SK-N-SH (cell line): ENCODE results near the gene EPB41L4A. TPM values are rescaled to one million over a fixed set of nuclear protein-coding genes. Genes with fewer than 3 reads are reported as not detected.

Experiments used
- CTCF ChIA-PET: fragments of 300-600, 350-600 bp; formaldehyde crosslinking; extraction: SDS; loops from one replicate; lab custom pipeline; 2021; lab: Yijun Ruan, JAX
- POLR2A ChIA-PET: fragments of 350-600 bp; sonication (Branson Sonifier 250); formaldehyde crosslinking; extraction: SDS; loops from one replicate; lab custom pipeline; 2020; ENCODE audit warnings: antibody characterized with exemption, inconsistent platforms; lab: Yijun Ruan, JAX
- DNase-seq: peaks from one replicate; pipeline ENCODE4 v3.0.0; 2012
- H2AFZ ChIP-seq: fragments of 200-600 bp; sonication (generic); 2 replicates; pipeline ENCODE4 v1.8.1; 2016; ENCODE audit warnings: antibody characterized with exemption, mild to moderate bottlenecking, low read depth
- H3F3A ChIP-seq: fragments of 200-600 bp; sonication (generic); replicated peaks from 2 replicates; pipeline ENCODE3; 2016; ENCODE audit warnings: antibody characterized with exemption, mild to moderate bottlenecking; ENCODE audit not compliant: insufficient read depth
- H3K27ac ChIP-seq, 2 experiments: fragments of 200-500 bp in 1 of 2; fragments of 200-600 bp in 1 of 2; sonication (Bioruptor generic) in 1 of 2; sonication (generic), shearing (Covaris generic) in 1 of 2; 2 replicates each; pipeline versions ENCODE4 v1.5.1 to v1.6.1; 2014 to 2016; ENCODE audit warnings: low read depth in 2 of 2, inconsistent platforms in 1 of 2, low read length in 1 of 2, mild to moderate bottlenecking in 1 of 2, mixed read lengths in 1 of 2
- H3K27me3 ChIP-seq: fragments of 200-600 bp; sonication (generic), shearing (Covaris generic); 2 replicates; pipeline ENCODE4 v1.6.1; 2016; ENCODE audit warnings: mixed run types; ENCODE audit not compliant: insufficient read depth
- H3K36me3 ChIP-seq, 2 experiments: fragments of 200-500 bp in 1 of 2; fragments of 200-600 bp in 1 of 2; sonication (Bioruptor generic) in 1 of 2; sonication (generic) in 1 of 2; replicated peaks in 1 of 2; 2 replicates each; pipeline versions ENCODE3 to v1.5.1; 2014 to 2016; ENCODE audit warnings: low read length in 1 of 2, mild to moderate bottlenecking in 1 of 2; ENCODE audit not compliant: insufficient read depth in 2 of 2, control insufficient read depth in 1 of 2
- H3K4me1 ChIP-seq, 2 experiments: fragments of 200-500 bp in 1 of 2; fragments of 200-600 bp in 1 of 2; sonication (Bioruptor generic) in 1 of 2; sonication (generic), shearing (Covaris generic) in 1 of 2; 2 replicates each; pipeline versions ENCODE4 v1.5.1 to v1.6.1; 2014 to 2016; ENCODE audit warnings: low read depth in 1 of 2, low read length in 1 of 2, mixed run types in 1 of 2; ENCODE audit not compliant: insufficient read depth in 2 of 2, control insufficient read depth in 1 of 2
- H3K4me2 ChIP-seq: fragments of 200-600 bp; sonication (generic), shearing (Covaris generic); 2 replicates; pipeline ENCODE4 v1.6.1; 2017; ENCODE audit warnings: mixed run types
- H3K4me3 ChIP-seq, 2 experiments: fragments of 200-500 bp in 1 of 2; fragments of 200-600 bp in 1 of 2; sonication (Bioruptor generic) in 1 of 2; sonication (generic), shearing (Covaris generic) in 1 of 2; 2 replicates each; pipeline versions ENCODE4 v1.5.1 to v1.8.1; 2014 to 2016; ENCODE audit warnings: low read depth in 2 of 2, inconsistent platforms in 1 of 2, low read length in 1 of 2, mild to moderate bottlenecking in 1 of 2, mixed read lengths in 1 of 2, moderate library complexity in 1 of 2
- H3K79me2 ChIP-seq: fragments of 200-600 bp; sonication (generic); 2 replicates; pipeline ENCODE4 v1.8.1; 2017; ENCODE audit warnings: mild to moderate bottlenecking; ENCODE audit not compliant: insufficient read depth
- H3K9ac ChIP-seq: fragments of 200-600 bp; sonication (generic); 2 replicates; pipeline ENCODE4 v1.6.1; 2017; ENCODE audit warnings: mixed run types
- H3K9me2 ChIP-seq: fragments of 200-600 bp; sonication (generic); 2 replicates; pipeline ENCODE4 v1.6.1; 2017; ENCODE audit warnings: mixed run types
- H3K9me3 ChIP-seq: fragments of 200-600 bp; sonication (generic); 2 replicates; pipeline ENCODE4 v1.6.1; 2017; ENCODE audit warnings: mixed run types, mild to moderate bottlenecking, moderate library complexity
- H4K20me1 ChIP-seq: fragments of 200-600 bp; sonication (generic); 2 replicates; pipeline ENCODE4 v1.6.1; 2017; ENCODE audit warnings: mild to moderate bottlenecking, mixed run types; ENCODE audit not compliant: insufficient read depth
- CTCF ChIP-seq: fragments of 200-600 bp; sonication (generic); IDR thresholded peaks from 2 replicates; pipeline ENCODE4 v1.6.1; 2017; ENCODE audit warnings: antibody characterized with exemption, mild to moderate bottlenecking, moderate library complexity
- ELF1 ChIP-seq: IDR thresholded peaks from 2 replicates; pipeline ENCODE4 v1.4.0; 2012
- FOXM1 ChIP-seq: IDR thresholded peaks from 2 replicates; pipeline ENCODE4 v1.4.0; 2012; ENCODE audit warnings: low read depth, mild to moderate bottlenecking
- GATA2 ChIP-seq: sonication (generic); formaldehyde crosslinking; IDR thresholded peaks from 2 replicates; pipeline ENCODE4 v1.5.0; 2020; ENCODE audit warnings: mild to moderate bottlenecking, missing genetic modification reagents
- IRF3 ChIP-seq: fragments of 150-350 bp; IDR thresholded peaks from 2 replicates; pipeline ENCODE4 v1.6.1; 2016; ENCODE audit warnings: mild to moderate bottlenecking, low read depth, low read length
- MXI1 ChIP-seq: IDR thresholded peaks from 2 replicates; pipeline ENCODE4 v1.6.1; 2012; ENCODE audit warnings: mild to moderate bottlenecking, low read depth, low read length, improper control_type of control experiment
- PBX3 ChIP-seq: IDR thresholded peaks from 2 replicates; pipeline ENCODE4; 2012
- RAD21 ChIP-seq: IDR thresholded peaks from 2 replicates; pipeline ENCODE4 v1.6.1; 2012; ENCODE audit warnings: mild to moderate bottlenecking, low read length
- RCOR1 ChIP-seq: fragments of 150-350 bp; IDR thresholded peaks from 2 replicates; pipeline ENCODE4 v1.6.1; 2017; ENCODE audit warnings: antibody characterized with exemption, low read length
- REST ChIP-seq: IDR thresholded peaks from 2 replicates; pipeline ENCODE4 v1.6.1; 2012; ENCODE audit warnings: mild to moderate bottlenecking, low read depth, low read length, moderate library complexity
- RFX5 ChIP-seq: IDR thresholded peaks from 2 replicates; pipeline ENCODE4 v1.6.1; 2012; ENCODE audit warnings: mild to moderate bottlenecking, improper control_type of control experiment, low read length
- SIN3A ChIP-seq: IDR thresholded peaks from 2 replicates; pipeline ENCODE4 v1.6.1; 2012; ENCODE audit warnings: low read depth, mild to moderate bottlenecking, low read length, moderate library complexity, borderline replicate concordance
- TAF1 ChIP-seq: IDR thresholded peaks from 2 replicates; pipeline ENCODE4 v1.6.1; 2012; ENCODE audit warnings: low read depth, mild to moderate bottlenecking, low read length, moderate library complexity, borderline replicate concordance
- TEAD4 ChIP-seq: IDR thresholded peaks from 2 replicates; pipeline ENCODE4 v1.4.0; 2012; ENCODE audit warnings: mild to moderate bottlenecking, borderline replicate concordance; ENCODE audit not compliant: insufficient read depth
- USF1 ChIP-seq: IDR thresholded peaks from 2 replicates; pipeline ENCODE4 v1.4.0; 2012; ENCODE audit warnings: low read depth, borderline replicate concordance
- WGBS: methylation state at CpG from one replicate; pipeline ENCODE4 v1.1.6; 2017; ENCODE audit warnings: low lambda C conversion rate; 5-methylcytosine and 5-hydroxymethylcytosine counted together
- polyA plus RNA-seq, 3 experiments: library from polyadenylated mRNA; depleted of rRNA; stranded (reverse); fragments of >200 nt; gene quantifications; 2 replicates each; pipeline ENCODE4 v1.2.3, GENCODE V29; 2012

EPB41L4A gene
- polyA plus RNA-seq, 1 of the 3 experiments (the other 2 are of a cell fraction): 0.07 TPM

- Histone ChIP-seq H4K20me1 (no peaks in the 10 kb centered on the region), H3K36me3 (no peaks in the 10 kb centered on the region), H3K4me1 (no peaks in the 10 kb centered on the region; a peak in 2 of 4 replicates), H2AFZ (no peak overlapping the region), H3K4me2 (no peak overlapping the region), H3K4me3 (no peak overlapping the region), H3K27ac (no peak overlapping the region), H3K27me3 (no peaks in the 10 kb centered on the region; the same call in 1 of the 2 replicates), H3K9me3 (no peaks in the 10 kb centered on the region), H3K9me2 (no peaks in the 10 kb centered on the region), H3F3A (no peaks in the 10 kb centered on the region), H3K79me2 (no peaks in the 10 kb centered on the region), H3K9ac (no peak overlapping the region)
- TF ChIP-seq RFX5: no peak
- TF ChIP-seq REST: no peak
- no peak for TF ChIP-seq CTCF
- POLR2A ChIA-PET: no interaction called here
- CTCF ChIA-PET: interaction anchor here (1.1 kb wide), 1 partner anchor 163 kb away, joined by 4 read pairs; no protein-coding TSS in a partner anchor
- no peak for DNase-seq
These were observed 162.1 kb downstream of the EPB41L4A start for GRCh38 chr5:112257005-112257404.

GRCh38 chr5:112254303-112254702, 164.8 kb downstream of the EPB41L4A start:
- 84% methylated on average over 5 of the region's 5 CpGs for WGBS
- CTCF ChIA-PET: no interaction called here
- no peak overlapping the region for H3K9ac ChIP-seq
- no peak for TF ChIP-seq PBX3
- TF ChIP-seq GATA2 (CRISPR knock-in tag): no peak
- TF ChIP-seq MXI1: no peak
- TF ChIP-seq IRF3: no peak
- no peak for TF ChIP-seq REST
- no peak for TF ChIP-seq TEAD4
- no peak for TF ChIP-seq RAD21
- no peak for TF ChIP-seq TAF1
- no peak for TF ChIP-seq ELF1
- no peak for TF ChIP-seq SIN3A
- TF ChIP-seq RCOR1: no peak
- no peak for TF ChIP-seq USF1
- no peak for TF ChIP-seq FOXM1

More at GRCh38 chr5:112254303-112254702, 164.8 kb downstream of the EPB41L4A start:
- Histone ChIP-seq H3K9me2 (no peaks in the 10 kb centered on the region), H4K20me1 (no peaks in the 10 kb centered on the region), H3K4me2 (no peak overlapping the region), H3K4me3 (no peak overlapping the region), H3K36me3 (no peaks in the 10 kb centered on the region), H2AFZ (no peak overlapping the region), H3K27me3 (no peaks in the 10 kb centered on the region), H3F3A (no peaks in the 10 kb centered on the region), H3K9me3 (no peaks in the 10 kb centered on the region), H3K4me1 (no peaks in the 10 kb centered on the region; a peak in 2 of 4 replicates), H3K79me2 (no peaks in the 10 kb centered on the region), H3K27ac (no peak overlapping the region)
- DNase-seq: no peak
- POLR2A ChIA-PET: no interaction called here
